ENCODE measurements around the gene POFUT1.

DNA sequence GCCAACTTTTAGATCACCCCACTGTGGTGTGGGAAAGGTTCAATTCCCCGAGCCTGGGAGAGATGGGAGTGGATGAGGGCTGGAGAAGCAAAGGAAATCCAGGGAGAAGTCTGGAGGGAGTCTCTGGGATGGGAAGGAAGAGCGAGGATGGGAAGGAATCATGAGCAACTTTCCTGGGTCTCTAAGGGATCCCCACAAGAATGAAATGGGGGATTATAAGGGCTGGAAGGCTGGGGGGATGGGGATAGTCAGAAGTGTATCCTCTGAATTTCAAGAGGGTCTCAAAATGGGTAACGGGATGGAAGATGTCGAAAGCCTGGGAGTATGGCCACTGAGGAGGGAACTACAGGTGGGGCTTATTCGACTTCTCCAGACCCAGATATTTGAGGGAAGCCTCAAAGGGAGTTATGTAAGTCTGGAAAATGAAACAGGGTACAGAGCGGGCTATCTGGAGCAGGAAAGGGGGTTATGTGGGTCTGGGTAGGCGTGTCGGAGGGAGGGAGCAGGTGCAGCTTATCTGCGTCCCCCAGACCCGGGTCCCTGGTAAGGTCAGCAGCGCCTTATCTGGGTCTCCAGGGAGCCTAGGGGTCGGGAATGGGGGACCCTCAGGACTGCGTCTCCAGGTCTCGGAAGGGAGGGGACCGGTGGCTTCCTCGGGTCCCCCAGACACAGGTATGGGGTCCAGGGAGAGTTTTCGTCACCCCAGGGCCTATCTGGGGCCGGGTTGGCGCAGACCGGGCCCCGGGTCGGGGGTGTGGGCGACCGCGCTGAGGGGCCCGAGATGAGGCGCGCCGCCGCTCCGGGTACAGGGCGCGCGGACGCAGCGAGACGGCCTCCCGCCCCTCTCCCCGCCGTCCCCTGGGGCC is 687 bp upstream of the POFUT1 start:
- TF ChIP-seq POLR2A (IDR thresholded peaks at IDR 0.05) = no peak
- TF ChIP-seq, protein P1, sequence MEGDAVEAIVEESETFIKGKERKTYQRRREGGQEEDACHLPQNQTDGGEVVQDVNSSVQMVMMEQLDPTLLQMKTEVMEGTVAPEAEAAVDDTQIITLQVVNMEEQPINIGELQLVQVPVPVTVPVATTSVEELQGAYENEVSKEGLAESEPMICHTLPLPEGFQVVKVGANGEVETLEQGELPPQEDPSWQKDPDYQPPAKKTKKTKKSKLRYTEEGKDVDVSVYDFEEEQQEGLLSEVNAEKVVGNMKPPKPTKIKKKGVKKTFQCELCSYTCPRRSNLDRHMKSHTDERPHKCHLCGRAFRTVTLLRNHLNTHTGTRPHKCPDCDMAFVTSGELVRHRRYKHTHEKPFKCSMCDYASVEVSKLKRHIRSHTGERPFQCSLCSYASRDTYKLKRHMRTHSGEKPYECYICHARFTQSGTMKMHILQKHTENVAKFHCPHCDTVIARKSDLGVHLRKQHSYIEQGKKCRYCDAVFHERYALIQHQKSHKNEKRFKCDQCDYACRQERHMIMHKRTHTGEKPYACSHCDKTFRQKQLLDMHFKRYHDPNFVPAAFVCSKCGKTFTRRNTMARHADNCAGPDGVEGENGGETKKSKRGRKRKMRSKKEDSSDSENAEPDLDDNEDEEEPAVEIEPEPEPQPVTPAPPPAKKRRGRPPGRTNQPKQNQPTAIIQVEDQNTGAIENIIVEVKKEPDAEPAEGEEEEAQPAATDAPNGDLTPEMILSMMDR (IDR thresholded peaks at IDR 0.05) = no peak

All from esophagus squamous epithelium (tissue), 4 donors.